RWPE1 (cell line): Measurements from ENCODE around the gene ENPP6.

Experiments
- CTCF ChIA-PET: fragments of 350-600 bp; sonication (Branson Sonifier 250); formaldehyde crosslinking; extraction: SDS; loops from one replicate; lab custom pipeline; 2021; lab: Yijun Ruan, JAX
- POLR2A ChIA-PET: fragments of 400-600 bp; formaldehyde crosslinking; extraction: SDS; loops from one replicate; lab custom pipeline; 2020; ENCODE audit warnings: antibody characterized with exemption; ENCODE audit not compliant: low non-redundant PET; lab: Yijun Ruan, JAX
- DNase-seq: peaks from one replicate; pipeline ENCODE4 v3.0.0; 2012; ENCODE audit warnings: low spot score
- H3K27ac ChIP-seq: fragments of 450-650 bp; 2 replicates; pipeline ENCODE4 v1.5.1; 2017
- CTCF ChIP-seq: fragments of 450-650 bp; conservative IDR thresholded peaks from 2 replicates; pipeline ENCODE4 v1.5.1; 2017; ENCODE audit warnings: low read depth, mild to moderate bottlenecking

The ENPP6 gene

GRCh38 chr4:184217634-184218033 lies at the start of gene ENPP6:
ENPP6 (minus strand) TSS chr4:184217873; CDS start chr4:184217819, 54 bp downstream.
- H3K27ac ChIP-seq: no peak within 1 kb of the TSS
- no peak for DNase-seq
- TF ChIP-seq CTCF: no peak
- ChIA-PET CTCF (no interaction called here), POLR2A (no interaction called here)

GRCh38 chr4:184267206-184267608 lies 49.5 kb upstream of the ENPP6 start:
- ChIA-PET POLR2A (no interaction called here), CTCF (no interaction called here)
- TF ChIP-seq CTCF: no peak
- no peak for DNase-seq
- H3K27ac ChIP-seq: no peak overlapping the region

- ChIA-PET POLR2A (no interaction called here), CTCF (interaction anchor here (0.6 kb wide), 1 partner anchor 281 kb away, joined by 3 read pairs; no protein-coding TSS in a partner anchor)
- no peak overlapping the region for H3K27ac ChIP-seq
Measured at GRCh38 chr4:184265546-184266351, 48.1 kb upstream of the ENPP6 start.

GRCh38 chr4:184263910-184264732 lies 46.4 kb upstream of the ENPP6 start:
- POLR2A ChIA-PET: no interaction called here
- H3K27ac ChIP-seq: no peak overlapping the region
- CTCF ChIA-PET: interaction anchor here (0.5 to 1.6 kb wide), 24 partner anchors 9 to 853 kb away, joined by 3 to 7 read pairs (median 4); no protein-coding TSS in a partner anchor
- TF ChIP-seq CTCF: peak; percentile 84
- DNase-seq: peak; percentile 79

More at GRCh38 chr4:184265546-184266351, 48.1 kb upstream of the ENPP6 start:
- peak; percentile 14 for DNase-seq
- TF ChIP-seq CTCF: no peak

- no peak overlapping the region for H3K27ac ChIP-seq
- CTCF ChIA-PET: interaction anchor here (0.5 to 1.6 kb wide), 15 partner anchors 8 to 854 kb away, joined by 3 to 7 read pairs (median 4); no protein-coding TSS in a partner anchor
- DNase-seq: no peak
- TF ChIP-seq CTCF: no peak
- POLR2A ChIA-PET: no interaction called here
Measured at GRCh38 chr4:184263461-184263860, 45.8 kb upstream of the ENPP6 start.

GRCh38 chr4:184262901-184263300 lies 45.2 kb upstream of the ENPP6 start:
- no peak overlapping the region for H3K27ac ChIP-seq
- no peak for DNase-seq
- POLR2A ChIA-PET: no interaction called here
- no peak for TF ChIP-seq CTCF
- CTCF ChIA-PET: no interaction called here
